ENCODE measurements around the gene KCNQ1.

Gene KCNQ1

GRCh38 chr11:2518983-2519340, 74.2 kb downstream of the KCNQ1 start:
- 81% methylated on average over 3 of the region's 8 CpGs for WGBS

GRCh38 chr11:2519517-2519861, 74.7 kb downstream of the KCNQ1 start:
- no peak overlapping the region for H2BK5ac ChIP-seq (ENCODE audit: low read depth, low read length, poor library complexity, severe bottlenecking)
- H3K14ac ChIP-seq (ENCODE audit: low read length in 2 of 2): no peak overlapping the region
- H3K79me1 ChIP-seq (replicated peaks; ENCODE audit: low read length, poor library complexity, severe bottlenecking): no peaks in the 10 kb centered on the region
- no peak overlapping the region for H3K4ac ChIP-seq (ENCODE audit: low read depth in 1 of 2, low read length in 2 of 2)
- 65% methylated on average over 2 of the region's 2 CpGs for WGBS
- peaks cover 25 to 37% of the 10 kb centered on the region in 2 experiments for H3K27me3 ChIP-seq (ENCODE audit: control insufficient read depth in 1 of 2, insufficient read depth in 1 of 2, low read length in 2 of 2)
- no peak overlapping the region for H2BK120ac ChIP-seq (ENCODE audit: low read depth, low read length)
- no peak overlapping the region for H2AK5ac ChIP-seq (ENCODE audit: low read length, severe bottlenecking)
- H3K4me2 ChIP-seq (ENCODE audit: low read length, poor library complexity, severe bottlenecking): no peak overlapping the region
- no peak overlapping the region for H4K8ac ChIP-seq (ENCODE audit: low read length)
- no peaks in the 10 kb centered on the region for H3K36me3 ChIP-seq (ENCODE audit: control insufficient read depth in 1 of 2, insufficient read depth in 2 of 2, low read depth in 1 of 2, low read length in 2 of 2)
- no peak overlapping the region for H3K9ac ChIP-seq (ENCODE audit: low read length)
- no peak overlapping the region for H2AFZ ChIP-seq (ENCODE audit: low read depth, low read length)
- H2BK12ac ChIP-seq (ENCODE audit: low read length in 2 of 2): no peak overlapping the region
- H3K27ac ChIP-seq (ENCODE audit: low read length, poor library complexity, severe bottlenecking): no peak overlapping the region
- no peak overlapping the region for H2BK15ac ChIP-seq (ENCODE audit: low read depth, poor library complexity, severe bottlenecking)
- no peaks in the 10 kb centered on the region for H3K4me1 ChIP-seq (ENCODE audit: control insufficient read depth, insufficient read depth, low read depth, low read length)
- no peak overlapping the region for H3K4me3 ChIP-seq (ENCODE audit: insufficient read depth in 1 of 2, low read depth in 1 of 2, low read length in 2 of 2)
- no peak for DNase-seq
- H3K18ac ChIP-seq (ENCODE audit: low read depth in 1 of 2, low read length in 2 of 2): no peak overlapping the region
- no peak overlapping the region for H4K91ac ChIP-seq (ENCODE audit: low read length)
- H3K9me3 ChIP-seq (ENCODE audit: control insufficient read depth, low read length): no peaks in the 10 kb centered on the region
- no peak overlapping the region for H3K23ac ChIP-seq (ENCODE audit: low read length in 2 of 2)

More at GRCh38 chr11:2518983-2519340, 74.2 kb downstream of the KCNQ1 start:
- Histone ChIP-seq H3K14ac (ENCODE audit: low read length in 2 of 2) (no peak overlapping the region), H2AFZ (ENCODE audit: low read depth, low read length) (no peak overlapping the region), H2BK15ac (ENCODE audit: low read depth, poor library complexity, severe bottlenecking) (no peak overlapping the region), H2BK12ac (ENCODE audit: low read length in 2 of 2) (no peak overlapping the region), H2BK5ac (ENCODE audit: low read depth, low read length, poor library complexity, severe bottlenecking) (no peak overlapping the region), H4K91ac (ENCODE audit: low read length) (no peak overlapping the region), H3K27ac (ENCODE audit: low read length, poor library complexity, severe bottlenecking) (no peak overlapping the region), H3K4me3 (ENCODE audit: insufficient read depth in 1 of 2, low read depth in 1 of 2, low read length in 2 of 2) (no peak overlapping the region), H3K27me3 (ENCODE audit: control insufficient read depth in 1 of 2, insufficient read depth in 1 of 2, low read length in 2 of 2) (peaks cover 25 to 35% of the 10 kb centered on the region in 2 experiments), H2BK120ac (ENCODE audit: low read depth, low read length) (no peak overlapping the region), H3K9me3 (ENCODE audit: control insufficient read depth, low read length) (no peaks in the 10 kb centered on the region), H3K36me3 (ENCODE audit: control insufficient read depth in 1 of 2, insufficient read depth in 2 of 2, low read depth in 1 of 2, low read length in 2 of 2) (no peaks in the 10 kb centered on the region), H3K18ac (ENCODE audit: low read depth in 1 of 2, low read length in 2 of 2) (no peak overlapping the region), H3K23ac (ENCODE audit: low read length in 2 of 2) (no peak overlapping the region), H4K8ac (ENCODE audit: low read length) (no peak overlapping the region), H3K4me2 (ENCODE audit: low read length, poor library complexity, severe bottlenecking) (no peak overlapping the region), H2AK5ac (ENCODE audit: low read length, severe bottlenecking) (no peak overlapping the region), H3K4me1 (ENCODE audit: control insufficient read depth, insufficient read depth, low read depth, low read length) (no peaks in the 10 kb centered on the region), H3K4ac (ENCODE audit: low read depth in 1 of 2, low read length in 2 of 2) (no peak overlapping the region), H3K79me1 (replicated peaks; ENCODE audit: low read length, poor library complexity, severe bottlenecking) (no peaks in the 10 kb centered on the region), H3K9ac (ENCODE audit: low read length) (no peak overlapping the region)
- no peak for DNase-seq

- Histone ChIP-seq H2BK120ac (ENCODE audit: low read depth, low read length) (no peak overlapping the region), H4K91ac (ENCODE audit: low read length) (no peak overlapping the region)
- WGBS: 77% methylated on average over 24 of the region's 24 CpGs
These were observed 75.3 kb downstream of the KCNQ1 start for GRCh38 chr11:2519862-2520735.

GRCh38 chr11:2520736-2521035, 75.9 kb downstream of the KCNQ1 start:
- H2BK12ac ChIP-seq (ENCODE audit: low read length in 2 of 2): no peak overlapping the region
- H2BK15ac ChIP-seq (ENCODE audit: low read depth, poor library complexity, severe bottlenecking): no peak overlapping the region
- H3K36me3 ChIP-seq (ENCODE audit: control insufficient read depth in 1 of 2, insufficient read depth in 2 of 2, low read depth in 1 of 2, low read length in 2 of 2): no peaks in the 10 kb centered on the region
- no peak overlapping the region for H2AFZ ChIP-seq (ENCODE audit: low read depth, low read length)
- H3K9ac ChIP-seq (ENCODE audit: low read length): no peak overlapping the region
- WGBS: 92% methylated on average over 5 of the region's 7 CpGs
- no peak overlapping the region for H3K18ac ChIP-seq (ENCODE audit: low read depth in 1 of 2, low read length in 2 of 2)
- no peak overlapping the region for H2BK120ac ChIP-seq (ENCODE audit: low read depth, low read length)
- H3K4me3 ChIP-seq (ENCODE audit: insufficient read depth in 1 of 2, low read depth in 1 of 2, low read length in 2 of 2): no peak overlapping the region
- H2AK5ac ChIP-seq (ENCODE audit: low read length, severe bottlenecking): no peak overlapping the region
- no peak overlapping the region for H3K4me2 ChIP-seq (ENCODE audit: low read length, poor library complexity, severe bottlenecking)
- no peak overlapping the region for H3K27ac ChIP-seq (ENCODE audit: low read length, poor library complexity, severe bottlenecking)
- H3K23ac ChIP-seq (ENCODE audit: low read length in 2 of 2): no peak overlapping the region
- H3K79me1 ChIP-seq (replicated peaks; ENCODE audit: low read length, poor library complexity, severe bottlenecking): no peaks in the 10 kb centered on the region
- H4K8ac ChIP-seq (ENCODE audit: low read length): no peak overlapping the region
- H3K4me1 ChIP-seq (ENCODE audit: control insufficient read depth, insufficient read depth, low read depth, low read length): no peaks in the 10 kb centered on the region
- no peak overlapping the region for H3K4ac ChIP-seq (ENCODE audit: low read depth in 1 of 2, low read length in 2 of 2)
- H3K14ac ChIP-seq (ENCODE audit: low read length in 2 of 2): no peak overlapping the region
- peaks cover 22 to 49% of the 10 kb centered on the region in 2 experiments for H3K27me3 ChIP-seq (ENCODE audit: control insufficient read depth in 1 of 2, insufficient read depth in 1 of 2, low read length in 2 of 2)
- no peaks in the 10 kb centered on the region for H3K9me3 ChIP-seq (ENCODE audit: control insufficient read depth, low read length)
- H4K91ac ChIP-seq (ENCODE audit: low read length): no peak overlapping the region
- no peak for DNase-seq
- H2BK5ac ChIP-seq (ENCODE audit: low read depth, low read length, poor library complexity, severe bottlenecking): no peak overlapping the region

More at GRCh38 chr11:2519862-2520735, 75.3 kb downstream of the KCNQ1 start:
- Histone ChIP-seq H2BK5ac (ENCODE audit: low read depth, low read length, poor library complexity, severe bottlenecking) (no peak overlapping the region), H3K27me3 (ENCODE audit: control insufficient read depth in 1 of 2, insufficient read depth in 1 of 2, low read length in 2 of 2) (peaks cover 25 to 43% of the 10 kb centered on the region in 2 experiments), H2BK15ac (ENCODE audit: low read depth, poor library complexity, severe bottlenecking) (no peak overlapping the region), H3K79me1 (replicated peaks; ENCODE audit: low read length, poor library complexity, severe bottlenecking) (no peaks in the 10 kb centered on the region), H3K27ac (ENCODE audit: low read length, poor library complexity, severe bottlenecking) (no peak overlapping the region), H2BK12ac (ENCODE audit: low read length in 2 of 2) (no peak overlapping the region), H2AFZ (ENCODE audit: low read depth, low read length) (no peak overlapping the region), H3K18ac (ENCODE audit: low read depth in 1 of 2, low read length in 2 of 2) (no peak overlapping the region), H3K9ac (ENCODE audit: low read length) (no peak overlapping the region), H3K9me3 (ENCODE audit: control insufficient read depth, low read length) (no peaks in the 10 kb centered on the region), H3K23ac (ENCODE audit: low read length in 2 of 2) (no peak overlapping the region), H3K14ac (ENCODE audit: low read length in 2 of 2) (no peak overlapping the region), H2AK5ac (ENCODE audit: low read length, severe bottlenecking) (no peak overlapping the region), H3K4ac (ENCODE audit: low read depth in 1 of 2, low read length in 2 of 2) (no peak overlapping the region), H4K8ac (ENCODE audit: low read length) (no peak overlapping the region), H3K4me3 (ENCODE audit: insufficient read depth in 1 of 2, low read depth in 1 of 2, low read length in 2 of 2) (no peak overlapping the region), H3K4me2 (ENCODE audit: low read length, poor library complexity, severe bottlenecking) (no peak overlapping the region), H3K4me1 (ENCODE audit: control insufficient read depth, insufficient read depth, low read depth, low read length) (no peaks in the 10 kb centered on the region), H3K36me3 (ENCODE audit: control insufficient read depth in 1 of 2, insufficient read depth in 2 of 2, low read depth in 1 of 2, low read length in 2 of 2) (no peaks in the 10 kb centered on the region)
- no peak for DNase-seq

Data from mesenchymal stem cell (in vitro differentiated cells and primary cell).